ENCODE measurements around the gene ATP6V1E1.

ATP6V1E1 gene

GRCh38 chr22:17554814-17555213 lies 73.7 kb downstream of the ATP6V1E1 start:
- TF ChIP-seq Cebpa-rat (IDR thresholded peaks at IDR 0.05): no peak
- H4K20me1 ChIP-seq: no peaks in the 10 kb centered on the region

GRCh38 chr22:17552737-17553136 lies 75.8 kb downstream of the ATP6V1E1 start:
- peaks cover 0 to 37% (median 12%) of the 10 kb centered on the region in 11 experiments; a peak in 9 of 22 replicates for H3K36me3 ChIP-seq
- no peak for TF ChIP-seq Cebpa-rat (IDR thresholded peaks at IDR 0.05)
- no peak overlapping the region for H3K9ac ChIP-seq
- H3K4me3 ChIP-seq: no peak overlapping the region
- H3K9me3 ChIP-seq (replicated peaks in 1 of 11): no peaks in the 10 kb centered on the region
- no peaks in the 10 kb centered on the region for H4K20me1 ChIP-seq
- H3K4me2 ChIP-seq: no peak overlapping the region
- peaks cover 0 to 4% (median 0%) of the 10 kb centered on the region in 10 experiments; a peak in 3 of 20 replicates for H3K4me1 ChIP-seq
- H3K27ac ChIP-seq: no peak overlapping the region
- H3K27me3 ChIP-seq: no peaks in the 10 kb centered on the region

More at GRCh38 chr22:17554814-17555213, 73.7 kb downstream of the ATP6V1E1 start:
- no peak overlapping the region for H3K27ac ChIP-seq
- H3K4me3 ChIP-seq: no peak overlapping the region
- no peak overlapping the region for H3K4me2 ChIP-seq
- no peaks in the 10 kb centered on the region for H3K9me3 ChIP-seq (replicated peaks in 1 of 11)
- no peaks in the 10 kb centered on the region for H3K27me3 ChIP-seq
- peaks cover 0 to 4% (median 0%) of the 10 kb centered on the region in 10 experiments; a peak in 3 of 20 replicates for H3K4me1 ChIP-seq
- no peak overlapping the region for H3K9ac ChIP-seq
- H3K36me3 ChIP-seq: peaks cover 0 to 17% (median 7%) of the 10 kb centered on the region in 11 experiments; a peak in 8 of 22 replicates

- Histone ChIP-seq H3K4me1 (peaks cover 0 to 4% (median 0%) of the 10 kb centered on the region in 10 experiments; a peak in 3 of 20 replicates), H3K36me3 (peaks cover 0 to 40% (median 12%) of the 10 kb centered on the region in 11 experiments; a peak in 9 of 22 replicates), H3K4me3 (no peak overlapping the region), H3K9ac (no peak overlapping the region), H3K27me3 (no peaks in the 10 kb centered on the region), H3K9me3 (replicated peaks in 1 of 11) (no peaks in the 10 kb centered on the region), H3K27ac (no peak overlapping the region), H3K4me2 (no peak overlapping the region), H4K20me1 (no peaks in the 10 kb centered on the region)
- TF ChIP-seq Cebpa-rat (IDR thresholded peaks at IDR 0.05): no peak
Observed at GRCh38 chr22:17549655-17550054, 78.9 kb downstream of the ATP6V1E1 start.

GRCh38 chr22:17549183-17549582 lies 79.4 kb downstream of the ATP6V1E1 start:
- TF ChIP-seq Cebpa-rat (IDR thresholded peaks at IDR 0.05): no peak
- H3K9me3 ChIP-seq (replicated peaks in 1 of 11): no peaks in the 10 kb centered on the region
- no peak overlapping the region for H3K27ac ChIP-seq
- H3K9ac ChIP-seq: no peak overlapping the region
- H4K20me1 ChIP-seq: no peaks in the 10 kb centered on the region
- H3K4me2 ChIP-seq: no peak overlapping the region
- no peak overlapping the region for H3K4me3 ChIP-seq
- peaks cover 0 to 40% (median 12%) of the 10 kb centered on the region in 11 experiments; a peak in 9 of 22 replicates for H3K36me3 ChIP-seq
- peaks cover 0 to 4% (median 0%) of the 10 kb centered on the region in 10 experiments; a peak in 3 of 20 replicates for H3K4me1 ChIP-seq
- no peaks in the 10 kb centered on the region for H3K27me3 ChIP-seq

DNA sequence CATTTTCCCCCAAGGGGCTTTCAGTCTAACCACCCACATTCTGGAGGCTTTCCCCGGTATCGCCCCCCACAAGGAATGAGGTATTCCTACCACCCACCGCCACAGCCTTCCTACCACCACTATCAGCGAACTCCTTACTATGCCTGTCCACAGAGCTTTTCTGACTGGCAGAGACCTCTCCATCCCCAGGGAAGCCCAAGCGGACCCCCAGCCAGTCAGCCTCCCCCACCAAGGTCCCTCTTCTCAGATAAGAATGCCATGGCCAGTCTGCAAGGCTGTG lies 79.9 kb downstream of the ATP6V1E1 start:
- H3K9ac ChIP-seq: no peak overlapping the region
- H3K4me1 ChIP-seq: peaks cover 0 to 4% (median 0%) of the 10 kb centered on the region in 10 experiments; a peak in 3 of 20 replicates
- H3K9me3 ChIP-seq (replicated peaks in 1 of 11): no peaks in the 10 kb centered on the region
- peaks cover 0 to 40% (median 12%) of the 10 kb centered on the region in 11 experiments; a peak in 9 of 22 replicates for H3K36me3 ChIP-seq
- H3K27ac ChIP-seq: no peak overlapping the region
- no peaks in the 10 kb centered on the region for H3K27me3 ChIP-seq
- no peak overlapping the region for H3K4me2 ChIP-seq
- H3K4me3 ChIP-seq: no peak overlapping the region
- H4K20me1 ChIP-seq: no peaks in the 10 kb centered on the region
- no peak for TF ChIP-seq Cebpa-rat (IDR thresholded peaks at IDR 0.05)

DNA sequence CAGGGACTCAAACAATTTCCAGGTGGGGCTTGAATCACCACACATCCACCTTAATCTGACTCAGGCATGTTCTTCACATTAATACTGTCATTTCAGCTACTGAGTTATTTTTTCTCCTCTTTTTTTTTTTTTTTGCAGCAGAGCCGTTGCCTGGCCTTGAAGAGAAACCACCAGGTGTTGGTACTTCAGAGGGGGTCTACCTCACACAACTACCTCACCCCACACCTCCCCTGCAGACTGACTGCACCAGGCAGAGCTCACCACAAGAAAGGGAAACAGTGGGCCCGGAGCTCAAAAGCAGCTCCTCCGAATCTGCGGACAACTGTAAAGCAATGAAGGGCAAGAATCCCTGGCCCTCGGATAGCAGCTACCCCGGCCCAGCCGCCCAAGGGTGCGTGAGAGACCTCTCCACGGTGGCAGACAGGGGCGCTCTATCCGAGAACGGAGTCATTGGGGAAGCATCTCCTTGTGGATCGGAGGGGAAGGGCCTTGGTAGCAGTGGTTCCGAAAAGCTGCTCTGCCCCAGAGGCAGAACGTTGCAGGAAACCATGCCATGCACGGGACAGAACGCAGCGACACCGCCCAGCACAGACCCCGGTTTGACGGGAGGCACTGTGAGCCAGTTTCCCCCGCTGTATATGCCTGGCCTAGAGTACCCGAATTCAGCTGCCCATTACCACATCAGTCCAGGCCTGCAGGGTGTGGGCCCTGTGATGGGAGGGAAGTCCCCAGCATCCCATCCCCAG lies 80.4 kb downstream of the ATP6V1E1 start:
- Histone ChIP-seq H3K27ac (no peak overlapping the region), H3K4me3 (no peak overlapping the region), H3K27me3 (no peaks in the 10 kb centered on the region), H3K9ac (no peak overlapping the region), H3K36me3 (peaks cover 0 to 44% (median 14%) of the 10 kb centered on the region in 11 experiments; a peak in 9 of 22 replicates), H3K4me1 (no peaks in the 10 kb centered on the region; a peak in 1 of 20 replicates), H3K4me2 (no peak overlapping the region), H4K20me1 (no peaks in the 10 kb centered on the region), H3K9me3 (replicated peaks in 1 of 11) (no peaks in the 10 kb centered on the region)
- TF ChIP-seq Cebpa-rat (IDR thresholded peaks at IDR 0.05): no peak

- Histone ChIP-seq H3K4me2 (no peak overlapping the region), H3K36me3 (peaks cover 0 to 26% (median 12%) of the 10 kb centered on the region in 11 experiments; a peak in 13 of 22 replicates), H3K4me3 (no peak overlapping the region), H3K9ac (no peak overlapping the region), H3K4me1 (no peaks in the 10 kb centered on the region), H3K27ac (no peak overlapping the region), H3K27me3 (no peaks in the 10 kb centered on the region), H3K9me3 (replicated peaks in 1 of 11) (no peaks in the 10 kb centered on the region), H4K20me1 (no peaks in the 10 kb centered on the region)
- TF ChIP-seq Cebpa-rat (IDR thresholded peaks at IDR 0.05): no peak
Observed at GRCh38 chr22:17542452-17542851, 86.1 kb downstream of the ATP6V1E1 start.
